ENCODE results near the gene SUCO. TPM values are rescaled to one million over a fixed set of nuclear protein-coding genes. Genes with fewer than 3 reads are reported as not detected.

SUCO gene
- total and polyA plus RNA-seq, 2 of the 4 experiments (the other 2 are of a cell fraction), result 11.4 to 21.5 TPM

- no peak overlapping the region for H2AK9ac ChIP-seq (replicated peaks; ENCODE audit: low read depth, low read length, poor library complexity)
- no peak overlapping the region for H2AK5ac ChIP-seq (ENCODE audit: low read depth, low read length)
- ATAC-seq (ENCODE audit: low read depth) (peak; percentile 62), DNase-seq (peak; percentile 68)
- no peak overlapping the region for H3K14ac ChIP-seq (replicated peaks; ENCODE audit: low read depth, low read length)
- no peaks in the 10 kb centered on the region for H3K9me3 ChIP-seq (ENCODE audit: control insufficient read depth, insufficient read depth, low read length)
- peaks cover 33% of the 10 kb centered on the region; the same call in 1 of the 2 replicates for H4K20me1 ChIP-seq (ENCODE audit: insufficient read depth, low read length)
- no peaks in the 10 kb centered on the region for H3K27me3 ChIP-seq (ENCODE audit: control insufficient read depth, insufficient read depth, low read length)
- H3K4me2 ChIP-seq (ENCODE audit: low read depth, low read length), result peak overlapping the region; percentile 54; the same call in 1 of the 2 replicates
- in situ Hi-C loops (cut with MboI; ENCODE audit: low sequenced_read_pairs) (no loop called here), dilution Hi-C loops (cut with HindIII; ENCODE audit: low sequenced_read_pairs, unreplicated experiment) (no loop called here), intact Hi-C loops (cut with micrococcal nuclease) (no loop called here)
- no peak overlapping the region for H3K18ac ChIP-seq (ENCODE audit: low read depth, low read length)
- H3K36me3 ChIP-seq (ENCODE audit: control insufficient read depth, insufficient read depth, low read length), result no peaks in the 10 kb centered on the region
- no peak overlapping the region for H3K56ac ChIP-seq (ENCODE audit: extremely low read depth, insufficient read depth, low read length)
- H4K5ac ChIP-seq (ENCODE audit: low read depth, low read length), result no peak overlapping the region
- no peak overlapping the region for H2BK120ac ChIP-seq (ENCODE audit: low read depth, low read length)
- peaks cover 3% of the 10 kb centered on the region; the same call in 1 of the 2 replicates for H3K4me1 ChIP-seq (ENCODE audit: control insufficient read depth, insufficient read depth, low read length)
- H4K8ac ChIP-seq (ENCODE audit: low read depth in 2 of 2, low read length in 2 of 2), result no peak overlapping the region
- no peak overlapping the region for H3K9ac ChIP-seq (ENCODE audit: low read depth, low read length)
- ChIA-PET POLR2A (ENCODE audit: unreplicated experiment) (no interaction called here), CTCF (no interaction called here)
- no peak overlapping the region for H3K4me3 ChIP-seq (ENCODE audit: insufficient read depth, low read depth, low read length)
- H2AFZ ChIP-seq (replicated peaks; ENCODE audit: low read length, poor library complexity), result no peak overlapping the region
- H4K91ac ChIP-seq (ENCODE audit: insufficient read depth, low read depth, low read length), result no peak overlapping the region
- H3K79me1 ChIP-seq (ENCODE audit: low read depth in 1 of 2, low read length in 2 of 2), result peaks cover 16 to 54% of the 10 kb centered on the region in 2 experiments
- WGBS, 2 experiments (ENCODE audit: extremely low coverage in 2 of 2, insufficient read length in 1 of 2), result no CpG with 5 or more reads among the region's 3 CpGs
- H2BK20ac ChIP-seq (ENCODE audit: low read depth, low read length), result no peak overlapping the region
- no peak overlapping the region for H2BK5ac ChIP-seq (ENCODE audit: low read depth, low read length, poor library complexity, severe bottlenecking)
- H3K27ac ChIP-seq (ENCODE audit: insufficient read depth, low read length), result no peak overlapping the region
- TF ChIP-seq NFE2L2 (IDR thresholded peaks at IDR 0.05; ENCODE audit: low read depth, low read length) (no peak), CEBPB (IDR thresholded peaks at IDR 0.05; ENCODE audit: low read depth, low read length) (no peak), MAZ (IDR thresholded peaks at IDR 0.05; ENCODE audit: borderline replicate concordance, low read depth, low read length) (no peak), CHD1 (IDR thresholded peaks at IDR 0.05; ENCODE audit: low read depth, low read length) (no peak), MXI1 (IDR thresholded peaks at IDR 0.05; ENCODE audit: borderline replicate concordance, low read depth, low read length) (no peak), BHLHE40 (IDR thresholded peaks at IDR 0.05; ENCODE audit: low read depth, low read length) (no peak), CTCF (conservative IDR thresholded peaks at IDR 0.05; ENCODE audit: low read depth, low read length) (no peak), SMC3 (IDR thresholded peaks at IDR 0.05; ENCODE audit: low read depth, low read length) (no peak), USF2 (IDR thresholded peaks at IDR 0.05; ENCODE audit: low read depth, low read length) (no peak), RFX5 (IDR thresholded peaks at IDR 0.05; ENCODE audit: low read depth, low read length) (no peak), RCOR1 (IDR thresholded peaks at IDR 0.05; ENCODE audit: insufficient replicate concordance, low read length) (no peak), FOS (IDR thresholded peaks at IDR 0.05; ENCODE audit: low read depth, low read length) (no peak), POLR2A (IDR thresholded peaks at IDR 0.05; ENCODE audit: low read depth, low read length) (no peak), MAFK (IDR thresholded peaks at IDR 0.05; ENCODE audit: low read depth, low read length) (no peak), ELK1 (IDR thresholded peaks at IDR 0.05; ENCODE audit: borderline replicate concordance, low read depth, low read length) (no peak), RAD21 (IDR thresholded peaks at IDR 0.05; ENCODE audit: low read length) (no peak)
- H2BK15ac ChIP-seq (ENCODE audit: low read depth, low read length), result no peak overlapping the region
- peaks cover 6% of the 10 kb centered on the region; the same call in 1 of the 2 replicates for H3K9me1 ChIP-seq (ENCODE audit: insufficient read depth, low read length)
- H3K4ac ChIP-seq (ENCODE audit: low read depth, low read length), result no peak overlapping the region
- H3K23ac ChIP-seq (ENCODE audit: low read depth, low read length), result no peak overlapping the region
- BruUV-seq (replicated peaks), result no TSS peak
Observed at GRCh38 chr1:172547071-172547470, 14.1 kb downstream of the SUCO start.

Data from IMR-90 (cell line).